HAP-1 (cell line): Measurements from ENCODE around the gene PPIL4.
"Not testable (repeated sequence)": the region's sequence is repeated elsewhere in the genome, so short reads cannot be mapped to it uniquely, and the experiment has no call there.

Experiments
- DNase-seq, 2 experiments: peaks; one replicate each; pipeline ENCODE4 v3.0.0-alpha.2; 2016 to 2020; ENCODE audit warnings: low spot score in 2 of 2
- H3K27me3 ChIP-seq: fragments of 250-450 bp; sonication (Bioruptor Pico); 2 replicates; pipeline ENCODE4 v1.5.1; 2020; ENCODE audit warnings: low read depth, mild to moderate bottlenecking, moderate library complexity
- H3K36me3 ChIP-seq: fragments of 250-450 bp; sonication (Bioruptor Pico); replicated peaks from 2 replicates; pipeline ENCODE4 v1.5.1; 2020; ENCODE audit warnings: mild to moderate bottlenecking
- H3K4me1 ChIP-seq: fragments of 250-450 bp; sonication (Bioruptor Pico); 2 replicates; pipeline ENCODE4 v1.5.1; 2020; ENCODE audit warnings: mild to moderate bottlenecking
- H3K4me3 ChIP-seq: fragments of 250-450 bp; sonication (Bioruptor Pico); 2 replicates; pipeline ENCODE4 v1.5.1; 2020; ENCODE audit warnings: mild to moderate bottlenecking, moderate library complexity
- H3K9me3 ChIP-seq: fragments of 250-450 bp; sonication (Bioruptor Pico); 2 replicates; pipeline ENCODE4 v1.5.1; 2020; ENCODE audit warnings: mild to moderate bottlenecking, moderate library complexity
- in situ Hi-C: fragments of 300-500 bp; cut with MboI; formaldehyde crosslinking; loops from 3 replicates; pipeline ENCODE4 v1.14.3; 2020; ENCODE audit warnings: low sequenced_read_pairs, inconsistent platforms, mixed read lengths

The PPIL4 gene

DNA sequence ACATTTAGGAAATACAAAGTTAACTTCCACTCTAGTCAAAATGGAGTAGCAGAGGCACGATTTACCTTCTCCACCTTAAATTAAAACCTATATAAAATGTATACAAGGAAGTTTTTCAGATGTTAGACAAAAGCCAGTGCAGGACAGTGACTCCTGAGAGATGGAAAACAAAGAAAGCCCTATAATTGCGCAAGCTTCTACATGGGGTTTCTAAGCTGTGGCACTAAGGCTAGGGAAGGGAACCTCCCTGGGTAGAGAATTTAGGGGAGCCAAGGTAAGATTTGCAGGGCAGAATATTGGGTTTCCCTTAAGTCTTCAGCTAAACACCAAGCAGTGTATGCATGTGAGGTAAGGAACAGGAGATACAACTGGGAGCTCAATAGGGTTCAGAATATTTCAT lies 42.6 kb downstream of the PPIL4 start:
- H3K27me3 ChIP-seq: no peaks in the 10 kb centered on the region
- in situ Hi-C loops: loop anchor here (25.0 kb wide), 1 partner anchor 416 kb away; no protein-coding TSS in a partner anchor
- no peaks in the 10 kb centered on the region for H3K9me3 ChIP-seq
- no peaks in the 10 kb centered on the region for H3K36me3 ChIP-seq
- H3K4me1 ChIP-seq: no peaks in the 10 kb centered on the region
- no peak for DNase-seq
- H3K4me3 ChIP-seq: no peak overlapping the region

DNA sequence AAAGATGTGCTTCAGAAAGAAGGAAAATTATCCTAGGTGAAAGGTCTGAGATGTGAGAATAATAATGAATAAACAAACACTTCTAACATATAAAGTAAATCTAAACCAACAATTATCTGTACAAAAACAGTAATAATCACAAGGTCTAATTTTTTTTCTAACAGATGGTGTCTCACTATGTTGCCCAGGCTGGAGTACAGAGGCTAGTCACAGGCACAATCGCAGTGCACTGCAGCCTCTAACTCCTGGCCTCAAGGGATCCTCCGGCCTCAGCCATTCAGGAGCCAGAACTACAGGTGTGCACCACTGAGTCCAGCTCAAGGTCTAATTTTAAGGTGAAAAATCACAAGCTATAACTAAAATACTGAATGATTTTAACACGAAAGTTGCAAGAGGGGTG lies 44.1 kb downstream of the PPIL4 start:
- Histone ChIP-seq H3K27me3 (no peaks in the 10 kb centered on the region), H3K4me1 (no peaks in the 10 kb centered on the region), H3K36me3 (no peaks in the 10 kb centered on the region), H3K9me3 (no peaks in the 10 kb centered on the region), H3K4me3 (no peak overlapping the region)
- in situ Hi-C loops: loop anchor here (25.0 kb wide), 1 partner anchor 414 kb away; no protein-coding TSS in a partner anchor
- DNase-seq: no peak

DNA sequence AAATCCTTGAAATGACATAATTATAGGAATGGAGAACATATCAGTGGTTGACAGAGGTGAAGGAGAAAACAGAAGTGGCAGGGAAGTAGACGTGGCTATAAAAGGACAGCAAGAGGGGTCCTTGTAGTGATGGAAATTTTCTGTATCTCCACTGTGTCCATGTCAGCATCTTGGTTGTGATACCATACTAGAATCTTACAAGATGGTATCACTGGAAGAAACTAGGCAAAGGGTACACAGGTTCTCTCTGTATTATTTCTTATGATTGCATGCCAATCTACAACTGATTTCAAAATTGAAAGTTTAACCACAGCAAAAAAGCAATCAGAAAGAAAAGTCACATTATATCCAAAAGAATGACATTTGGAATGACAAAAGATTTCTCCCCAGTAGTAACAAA lies 44.6 kb downstream of the PPIL4 start:
- Histone ChIP-seq H3K36me3 (no peaks in the 10 kb centered on the region), H3K4me3 (no peak overlapping the region), H3K4me1 (no peaks in the 10 kb centered on the region), H3K9me3 (no peaks in the 10 kb centered on the region), H3K27me3 (no peaks in the 10 kb centered on the region)
- DNase-seq: no peak
- in situ Hi-C loops: loop anchor here (25.0 kb wide), 1 partner anchor 414 kb away; no protein-coding TSS in a partner anchor

DNA sequence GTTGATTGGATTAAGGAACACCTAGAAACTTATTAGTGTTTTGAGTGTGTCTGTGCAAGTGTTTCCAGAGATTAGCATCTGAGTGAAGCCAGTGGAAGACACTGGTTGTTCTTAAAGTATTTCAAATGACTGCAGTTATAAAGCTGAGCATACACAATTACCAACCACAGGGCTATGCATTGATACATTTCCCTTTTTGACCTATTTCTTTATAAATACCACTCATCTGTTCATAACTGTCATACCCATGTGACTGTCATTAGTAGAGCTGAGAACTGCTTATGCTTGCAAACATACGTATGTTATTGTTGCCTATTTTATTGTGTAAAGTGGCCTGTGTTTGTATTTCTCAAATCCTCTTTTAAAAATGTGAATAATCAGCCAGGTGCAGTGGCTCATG lies 45.7 kb downstream of the PPIL4 start:
- in situ Hi-C loops: loop anchor here (25.0 kb wide), 1 partner anchor 413 kb away; no protein-coding TSS in a partner anchor
- no peak for DNase-seq
- Histone ChIP-seq H3K9me3 (no peaks in the 10 kb centered on the region), H3K4me3 (no peak overlapping the region), H3K36me3 (no peaks in the 10 kb centered on the region), H3K4me1 (no peaks in the 10 kb centered on the region), H3K27me3 (no peaks in the 10 kb centered on the region)

DNA sequence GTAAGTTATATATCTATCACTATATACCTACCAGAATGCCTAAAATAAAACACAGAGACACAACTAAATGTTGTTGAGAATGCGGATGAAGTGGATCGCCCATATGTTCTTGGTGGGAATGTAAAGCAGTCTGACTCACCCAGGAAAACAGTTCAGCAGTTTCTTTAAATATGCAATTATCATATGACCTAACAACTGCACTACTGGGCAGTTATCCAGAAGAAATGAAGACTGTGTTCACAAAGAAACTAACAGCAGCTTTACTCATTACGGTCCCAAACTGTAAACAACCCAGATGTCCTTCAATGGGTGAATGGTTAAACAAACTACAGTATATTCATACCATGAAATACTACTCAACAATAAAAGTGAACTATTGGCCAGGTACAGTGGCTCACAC lies 46.8 kb downstream of the PPIL4 start:
- in situ Hi-C loops: no loop called here
- no peaks in the 10 kb centered on the region for H3K36me3 ChIP-seq
- H3K4me3 ChIP-seq: no peak overlapping the region
- no peaks in the 10 kb centered on the region for H3K9me3 ChIP-seq
- H3K27me3 ChIP-seq: no peaks in the 10 kb centered on the region
- no peaks in the 10 kb centered on the region for H3K4me1 ChIP-seq
- DNase-seq: no peak

DNA sequence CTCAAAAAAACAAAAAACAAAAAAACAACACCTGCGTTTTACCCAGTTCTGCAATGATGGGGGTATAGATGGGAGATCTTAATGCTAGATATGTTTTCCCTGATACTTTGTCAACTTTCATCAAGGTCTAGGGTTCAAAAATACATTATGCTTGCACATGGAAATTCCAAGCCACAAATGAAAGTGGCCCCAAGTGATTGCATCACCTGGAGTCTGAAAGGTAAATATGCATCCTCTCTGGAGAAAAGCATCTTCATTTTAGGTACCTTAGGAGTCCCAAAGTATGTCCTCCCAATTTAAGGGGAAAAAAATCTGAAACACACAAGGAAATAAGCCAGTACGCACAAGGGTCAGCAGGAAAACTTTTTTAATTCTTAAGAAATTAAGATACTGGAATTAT lies 48.5 kb downstream of the PPIL4 start:
- in situ Hi-C loops: no loop called here
- H3K27me3 ChIP-seq: no peaks in the 10 kb centered on the region
- H3K4me3 ChIP-seq: no peak overlapping the region
- no peaks in the 10 kb centered on the region for H3K9me3 ChIP-seq
- no peaks in the 10 kb centered on the region for H3K4me1 ChIP-seq
- no peak for DNase-seq
- no peaks in the 10 kb centered on the region for H3K36me3 ChIP-seq

DNA sequence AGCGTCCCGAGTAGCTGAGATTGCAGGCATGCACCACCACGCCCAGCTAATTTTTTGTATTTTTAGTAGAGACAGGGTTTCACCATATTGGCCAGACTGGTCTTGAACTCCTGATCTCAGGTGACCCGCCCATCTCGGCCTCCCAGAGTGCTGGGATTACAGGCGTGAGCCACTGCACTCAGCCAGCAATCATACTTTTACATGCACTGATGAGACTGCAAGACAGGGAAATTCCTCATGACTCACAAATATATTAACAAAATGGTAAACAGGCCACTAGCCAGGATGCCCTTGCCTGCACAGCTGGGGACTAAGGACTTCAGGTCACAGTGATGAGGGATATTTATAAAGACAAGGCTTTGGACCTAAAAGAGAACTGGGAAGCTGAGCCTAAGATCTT lies 49.2 kb downstream of the PPIL4 start:
- H3K27me3 ChIP-seq, H3K4me3 ChIP-seq, H3K4me1 ChIP-seq, DNase-seq, H3K9me3 ChIP-seq, in situ Hi-C loops, H3K36me3 ChIP-seq: not testable (repeated sequence)

DNA sequence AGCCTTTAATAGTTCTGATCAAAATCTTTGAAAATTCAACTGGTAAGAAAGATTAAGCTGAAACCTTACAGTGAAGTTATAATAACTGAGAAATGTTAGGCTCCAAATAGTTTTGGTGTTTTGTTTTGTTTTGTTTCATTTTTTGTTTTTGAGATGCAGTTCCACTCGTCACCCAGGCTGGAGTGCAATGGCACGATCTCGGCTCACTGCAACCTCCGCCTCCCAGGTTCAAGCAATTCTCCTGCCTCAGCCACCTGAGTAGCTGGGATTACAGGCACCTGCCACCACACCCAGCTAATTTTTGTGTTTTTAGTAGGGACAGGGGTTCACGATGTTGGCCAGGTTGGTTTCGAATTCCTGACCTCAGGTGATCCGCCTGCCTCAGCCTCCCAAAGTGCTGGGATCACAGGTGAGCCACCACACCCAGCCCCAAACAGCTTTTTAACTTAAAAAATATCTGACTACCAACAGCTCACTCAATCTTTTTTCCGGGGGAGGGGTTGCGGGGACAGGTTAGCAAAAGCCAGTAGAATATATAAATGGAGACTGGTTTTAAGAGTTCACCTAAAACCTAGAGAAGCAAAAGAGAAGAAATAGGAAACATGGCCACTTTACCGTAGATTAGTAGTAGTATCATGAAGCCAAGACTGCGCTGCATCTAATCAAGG lies 50.4 kb downstream of the PPIL4 start:
- DNase-seq, in situ Hi-C loops, H3K36me3 ChIP-seq: not testable (repeated sequence)

DNA sequence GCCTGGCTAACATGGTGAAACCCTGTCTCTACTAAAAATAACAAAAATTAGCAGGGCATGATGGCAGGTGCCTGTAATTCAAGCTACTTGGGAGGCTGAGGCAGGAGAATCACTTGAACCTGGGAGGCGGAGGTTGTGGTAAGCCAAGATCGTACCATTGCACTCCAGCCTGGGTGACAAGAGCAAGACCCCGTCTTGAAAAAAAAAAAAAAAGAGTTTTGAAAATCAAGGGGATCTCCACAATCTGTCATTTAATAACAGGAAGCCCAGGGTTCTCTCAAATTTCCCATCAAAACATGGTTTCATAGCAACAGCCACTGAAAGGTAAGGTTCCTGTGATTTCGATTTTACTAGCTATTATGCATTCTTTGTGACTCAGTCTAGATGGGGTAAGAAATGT lies 51.0 kb downstream of the PPIL4 start:
- in situ Hi-C loops, DNase-seq: not testable (repeated sequence)

More for the DNA sequence above, 50.4 kb downstream of the PPIL4 start:
- H3K4me3 ChIP-seq, H3K9me3 ChIP-seq, H3K27me3 ChIP-seq, H3K4me1 ChIP-seq: not testable (repeated sequence)

DNA sequence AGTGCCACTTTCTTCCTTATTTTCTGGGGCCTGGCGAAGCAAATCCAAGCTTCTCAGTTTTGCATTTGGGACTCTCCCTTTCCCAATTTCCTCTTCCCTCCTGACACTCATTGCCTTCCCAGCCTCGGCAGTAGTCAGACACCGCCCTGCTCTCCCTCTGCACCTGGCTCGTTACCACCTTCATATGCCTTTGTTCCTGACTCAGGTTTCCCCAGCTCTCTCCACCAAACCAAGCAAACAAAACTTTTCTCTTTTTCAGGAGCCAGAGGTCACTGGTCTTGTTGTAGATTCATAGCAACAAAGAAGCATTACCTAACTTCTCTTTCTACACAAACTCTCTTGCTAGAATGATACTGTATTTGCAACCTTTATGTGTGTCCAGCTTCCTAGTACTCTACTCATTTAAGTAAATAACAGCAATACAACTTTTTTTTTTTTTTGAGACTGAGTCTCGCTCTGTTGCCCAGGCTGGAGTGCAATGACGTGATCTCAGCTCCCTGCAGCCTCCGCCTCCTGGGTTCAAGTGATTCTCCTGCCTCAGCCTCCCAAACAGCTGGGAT lies 52.0 kb downstream of the PPIL4 start:
- H3K27me3 ChIP-seq: no peaks in the 10 kb centered on the region
- DNase-seq: no peak
- H3K4me1 ChIP-seq: no peaks in the 10 kb centered on the region
- H3K9me3 ChIP-seq: no peaks in the 10 kb centered on the region
- no peaks in the 10 kb centered on the region for H3K36me3 ChIP-seq
- no peak overlapping the region for H3K4me3 ChIP-seq
- in situ Hi-C loops: no loop called here

More for the DNA sequence above, 51.0 kb downstream of the PPIL4 start:
- H3K4me3 ChIP-seq, H3K36me3 ChIP-seq, H3K27me3 ChIP-seq, H3K9me3 ChIP-seq, H3K4me1 ChIP-seq: not testable (repeated sequence)

DNA sequence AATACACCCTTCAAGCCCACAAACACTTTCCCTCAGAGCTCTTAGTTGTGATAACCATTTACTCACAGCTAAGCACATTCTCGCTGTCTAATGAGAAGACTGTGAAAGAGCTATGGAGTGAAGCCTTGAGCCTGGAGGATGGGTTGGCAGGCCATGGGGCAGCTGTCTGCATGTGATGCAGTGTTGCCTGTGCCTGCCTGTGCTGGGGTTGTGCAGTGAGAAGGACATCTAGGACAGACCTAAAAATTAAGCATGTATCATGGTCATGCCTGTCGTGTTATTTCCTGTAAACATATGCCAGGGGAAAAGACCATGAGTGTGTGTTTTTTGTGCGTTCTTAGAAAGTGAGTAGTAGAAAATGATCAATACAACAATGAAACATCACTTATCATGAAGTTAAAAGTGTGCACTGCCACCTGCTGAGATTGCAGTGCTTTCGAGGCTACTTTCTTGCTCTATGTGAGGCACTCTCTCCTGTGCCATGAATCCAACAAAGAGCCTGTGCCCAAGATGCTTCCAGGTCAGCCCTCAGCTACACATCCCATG lies 53.0 kb downstream of the PPIL4 start:
- H3K9me3 ChIP-seq: no peaks in the 10 kb centered on the region
- in situ Hi-C loops: no loop called here
- no peaks in the 10 kb centered on the region for H3K4me1 ChIP-seq

DNA sequence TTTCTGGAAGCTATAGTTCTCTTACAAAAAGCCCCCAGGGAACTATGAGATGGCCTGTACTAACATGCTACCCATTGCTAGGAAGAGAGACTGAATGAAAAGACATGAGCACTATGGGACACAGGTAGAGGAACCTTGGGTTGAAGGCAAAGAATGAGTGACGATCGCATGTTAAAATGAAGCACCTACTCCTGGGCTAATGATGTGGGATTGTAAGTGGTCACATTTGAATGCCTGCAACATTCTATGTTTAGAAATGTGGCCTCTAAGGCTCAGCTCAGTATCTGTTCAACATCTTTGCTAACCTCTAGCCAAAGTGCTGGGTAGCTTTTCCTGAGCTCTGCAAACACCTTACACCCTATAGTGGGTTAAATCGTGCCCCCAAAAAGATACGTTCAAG lies 55.9 kb downstream of the PPIL4 start:
- no peaks in the 10 kb centered on the region for H3K4me1 ChIP-seq
- no peaks in the 10 kb centered on the region for H3K27me3 ChIP-seq
- H3K36me3 ChIP-seq: no peaks in the 10 kb centered on the region
- no peak for DNase-seq
- in situ Hi-C loops: no loop called here
- H3K4me3 ChIP-seq: no peak overlapping the region
- H3K9me3 ChIP-seq: no peaks in the 10 kb centered on the region

More for the DNA sequence above, 53.0 kb downstream of the PPIL4 start:
- no peak for DNase-seq
- H3K4me3 ChIP-seq: no peak overlapping the region
- no peaks in the 10 kb centered on the region for H3K36me3 ChIP-seq
- no peaks in the 10 kb centered on the region for H3K27me3 ChIP-seq

DNA sequence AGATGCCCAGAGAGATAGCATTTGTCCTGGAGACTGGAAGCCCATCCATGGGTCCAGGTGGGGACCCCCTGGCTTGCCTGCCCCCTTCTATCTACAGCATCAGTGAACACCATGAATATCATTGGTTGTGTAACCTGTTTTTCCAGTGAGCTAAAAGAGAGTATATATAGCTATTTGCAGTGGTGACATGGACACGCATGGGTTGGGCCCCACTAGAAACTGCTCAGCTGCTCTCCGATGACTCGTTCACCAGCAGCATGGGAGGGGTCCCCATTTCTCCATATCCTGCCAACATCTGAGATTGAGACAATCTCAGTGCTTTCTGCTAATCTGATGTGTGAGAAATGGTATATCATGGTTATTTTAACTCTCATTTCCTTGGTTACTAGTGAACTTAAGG lies 57.0 kb downstream of the PPIL4 start:
- Histone ChIP-seq H3K4me3 (no peak overlapping the region), H3K27me3 (no peaks in the 10 kb centered on the region), H3K36me3 (no peaks in the 10 kb centered on the region), H3K9me3 (no peaks in the 10 kb centered on the region), H3K4me1 (no peaks in the 10 kb centered on the region)
- in situ Hi-C loops: no loop called here
- no peak for DNase-seq

DNA sequence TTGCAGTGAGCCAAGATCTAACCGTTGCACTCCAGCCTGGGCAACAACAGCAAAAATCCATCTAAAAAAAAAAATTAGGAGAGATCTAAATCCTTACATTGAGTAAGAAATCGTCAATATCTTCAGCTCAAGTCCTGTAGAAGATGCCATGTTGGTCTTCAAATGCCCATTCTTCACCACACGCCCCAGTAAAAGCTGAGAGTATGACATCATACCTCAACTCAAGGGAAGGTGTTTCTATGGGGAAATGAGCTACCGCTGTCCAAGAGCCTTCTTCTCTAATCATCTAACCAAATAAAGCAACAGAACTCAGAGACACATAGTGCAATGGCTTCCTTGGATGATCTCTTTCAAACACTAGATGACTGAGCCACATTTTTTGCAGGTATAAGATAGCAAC lies 58.5 kb downstream of the PPIL4 start:
- in situ Hi-C loops: no loop called here
- Histone ChIP-seq H3K27me3 (no peaks in the 10 kb centered on the region), H3K4me1 (no peaks in the 10 kb centered on the region), H3K9me3 (no peaks in the 10 kb centered on the region), H3K36me3 (no peaks in the 10 kb centered on the region), H3K4me3 (no peak overlapping the region)
- no peak for DNase-seq
